HepG2 (cell line): ENCODE measurements around the gene POP7. TPM values are rescaled to one million over a fixed set of nuclear protein-coding genes. Genes with fewer than 3 reads are reported as not detected.

Experiments
- SRSF9 ChIP-seq: fragments of 200-400 bp; formaldehyde crosslinking; IDR thresholded peaks from 2 replicates; pipeline ENCODE4 v1.6.1; 2018; ENCODE audit warnings: borderline replicate concordance, mild to moderate bottlenecking, low read depth, low read length; ENCODE audit not compliant: insufficient read depth, poor library complexity, severe bottlenecking
- ZBTB38 ChIP-seq: sonication (generic); formaldehyde crosslinking; IDR thresholded peaks from 2 replicates; pipeline ENCODE4 v1.5.1; 2020; ENCODE audit warnings: mild to moderate bottlenecking, missing genetic modification reagents
- ZHX1 ChIP-seq: sonication (generic); formaldehyde crosslinking; IDR thresholded peaks from 2 replicates; pipeline ENCODE4 v1.8.1; 2022; ENCODE audit warnings: low read depth, mild to moderate bottlenecking, missing genetic modification reagents
- ZNF431 ChIP-seq: sonication (generic); formaldehyde crosslinking; IDR thresholded peaks from 2 replicates; pipeline ENCODE4 v1.9.0; 2022; ENCODE audit warnings: missing genetic modification reagents, low read depth, mild to moderate bottlenecking, borderline replicate concordance
- ZNF44 ChIP-seq: sonication (generic); formaldehyde crosslinking; IDR thresholded peaks from 2 replicates; pipeline ENCODE4 v1.5.1; 2020; ENCODE audit warnings: mild to moderate bottlenecking, missing genetic modification reagents
- ZNF879 ChIP-seq: sonication (generic); formaldehyde crosslinking; IDR thresholded peaks from 2 replicates; pipeline ENCODE4 v1.8.1; 2023; ENCODE audit warnings: missing genetic modification reagents
- polyA plus RNA-seq, 8 experiments: library from polyadenylated mRNA; depleted of rRNA in 3 of 8; stranded (reverse) in 7 of 8; unstranded in 1 of 8; fragments of >200 nt; fragmentation: Illumina TruSeq in 4 of 8; extraction: Trizol in 4 of 8; gene quantifications; 2 replicates each; pipeline versions ENCODE4 v1.2.1 to v1.2.3, GENCODE V29; 2011 to 2016; ENCODE audit warnings: low read depth in 4 of 8, missing spikeins in 1 of 8, mixed read lengths in 1 of 8; ENCODE audit not compliant: insufficient read depth in 1 of 8
- total RNA-seq, 5 experiments: library from RNA; depleted of rRNA; stranded (reverse); fragments of >200 nt; fragmentation: Illumina TruSeq; extraction: Trizol; gene quantifications; 2 replicates each; pipeline ENCODE4 v1.2.3, GENCODE V29; 2016; ENCODE audit warnings: low read depth in 1 of 5
- TF ChIP-seq, protein P1 (sequence below): sonication (generic); formaldehyde crosslinking; IDR thresholded peaks from 2 replicates; pipeline ENCODE4 v1.5.0; 2020; ENCODE audit warnings: mild to moderate bottlenecking, low read depth, missing genetic modification reagents, borderline replicate concordance
- TF ChIP-seq, protein P2 (sequence below): sonication (generic); formaldehyde crosslinking; IDR thresholded peaks from 2 replicates; pipeline ENCODE4 v1.5.0; 2020; ENCODE audit warnings: missing genetic modification reagents
- TF ChIP-seq, protein P3 (sequence below): sonication (generic); formaldehyde crosslinking; IDR thresholded peaks from 2 replicates; pipeline ENCODE4 v1.8.0; 2022; ENCODE audit warnings: mild to moderate bottlenecking, missing genetic modification reagents, borderline replicate concordance
- TF ChIP-seq, protein P4 (sequence below): sonication (generic); formaldehyde crosslinking; IDR thresholded peaks from one replicate; pipeline ENCODE4 v1.5.1; 2020; ENCODE audit warnings: mild to moderate bottlenecking, missing genetic modification reagents; ENCODE audit errors: not compliant biosample characterization

The POP7 gene
- total and polyA plus RNA-seq, 2 of the 13 experiments (the other 11 are each of a cell fraction or from before 2014, with no cell fraction given), result 63.9 to 91.1 TPM

DNA sequence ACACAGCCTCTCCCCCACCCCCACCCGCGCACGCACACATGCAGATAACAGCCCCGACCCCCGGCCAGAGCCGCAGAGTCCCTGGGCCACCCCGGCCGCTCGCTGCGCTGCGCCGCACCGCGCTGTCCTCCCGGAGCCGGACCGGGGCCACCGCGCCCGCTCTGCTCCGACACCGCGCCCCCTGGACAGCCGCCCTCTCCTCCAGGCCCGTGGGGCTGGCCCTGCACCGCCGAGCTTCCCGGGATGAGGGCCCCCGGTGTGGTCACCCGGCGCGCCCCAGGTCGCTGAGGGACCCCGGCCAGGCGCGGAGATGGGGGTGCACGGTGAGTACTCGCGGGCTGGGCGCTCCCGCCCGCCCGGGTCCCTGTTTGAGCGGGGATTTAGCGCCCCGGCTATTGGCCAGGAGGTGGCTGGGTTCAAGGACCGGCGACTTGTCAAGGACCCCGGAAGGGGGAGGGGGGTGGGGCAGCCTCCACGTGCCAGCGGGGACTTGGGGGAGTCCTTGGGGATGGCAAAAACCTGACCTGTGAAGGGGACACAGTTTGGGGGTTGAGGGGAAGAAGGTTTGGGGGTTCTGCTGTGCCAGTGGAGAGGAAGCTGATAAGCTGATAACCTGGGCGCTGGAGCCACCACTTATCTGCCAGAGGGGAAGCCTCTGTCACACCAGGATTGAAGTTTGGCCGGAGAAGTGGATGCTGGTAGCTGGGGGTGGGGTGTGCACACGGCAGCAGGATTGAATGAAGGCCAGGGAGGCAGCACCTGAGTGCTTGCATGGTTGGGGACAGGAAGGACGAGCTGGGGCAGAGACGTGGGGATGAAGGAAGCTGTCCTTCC, 15.0 kb downstream of the POP7 start (continued):
- no peak for TF ChIP-seq ZNF44 (CRISPR knock-in tag)
- no peak for TF ChIP-seq ZHX1
- TF ChIP-seq, protein P1, sequence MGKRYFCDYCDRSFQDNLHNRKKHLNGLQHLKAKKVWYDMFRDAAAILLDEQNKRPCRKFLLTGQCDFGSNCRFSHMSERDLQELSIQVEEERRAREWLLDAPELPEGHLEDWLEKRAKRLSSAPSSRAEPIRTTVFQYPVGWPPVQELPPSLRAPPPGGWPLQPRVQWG (CRISPR knock-in tag), result no peak
- TF ChIP-seq, protein P2, sequence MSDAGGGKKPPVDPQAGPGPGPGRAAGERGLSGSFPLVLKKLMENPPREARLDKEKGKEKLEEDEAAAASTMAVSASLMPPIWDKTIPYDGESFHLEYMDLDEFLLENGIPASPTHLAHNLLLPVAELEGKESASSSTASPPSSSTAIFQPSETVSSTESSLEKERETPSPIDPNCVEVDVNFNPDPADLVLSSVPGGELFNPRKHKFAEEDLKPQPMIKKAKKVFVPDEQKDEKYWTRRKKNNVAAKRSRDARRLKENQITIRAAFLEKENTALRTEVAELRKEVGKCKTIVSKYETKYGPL (CRISPR knock-in tag), result no peak
- no peak for TF ChIP-seq ZNF431 (CRISPR knock-in tag)
- TF ChIP-seq, protein P3, sequence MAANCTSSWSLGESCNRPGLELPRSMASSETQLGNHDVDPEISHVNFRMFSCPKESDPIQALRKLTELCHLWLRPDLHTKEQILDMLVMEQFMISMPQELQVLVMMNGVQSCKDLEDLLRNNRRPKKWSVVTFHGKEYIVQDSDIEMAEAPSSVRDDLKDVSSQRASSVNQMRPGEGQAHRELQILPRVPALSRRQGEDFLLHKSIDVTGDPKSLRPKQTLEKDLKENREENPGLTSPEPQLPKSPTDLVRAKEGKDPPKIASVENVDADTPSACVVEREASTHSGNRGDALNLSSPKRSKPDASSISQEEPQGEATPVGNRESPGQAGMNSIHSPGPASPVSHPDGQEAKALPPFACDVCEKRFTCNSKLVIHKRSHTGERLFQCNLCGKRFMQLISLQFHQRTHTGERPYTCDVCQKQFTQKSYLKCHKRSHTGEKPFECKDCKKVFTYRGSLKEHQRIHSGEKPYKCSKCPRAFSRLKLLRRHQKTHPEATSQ (CRISPR knock-in tag), result no peak
- peak; percentile 31; the same call in 1 of the 2 replicates for TF ChIP-seq ZBTB38 (CRISPR knock-in tag)
- TF ChIP-seq, protein P4, sequence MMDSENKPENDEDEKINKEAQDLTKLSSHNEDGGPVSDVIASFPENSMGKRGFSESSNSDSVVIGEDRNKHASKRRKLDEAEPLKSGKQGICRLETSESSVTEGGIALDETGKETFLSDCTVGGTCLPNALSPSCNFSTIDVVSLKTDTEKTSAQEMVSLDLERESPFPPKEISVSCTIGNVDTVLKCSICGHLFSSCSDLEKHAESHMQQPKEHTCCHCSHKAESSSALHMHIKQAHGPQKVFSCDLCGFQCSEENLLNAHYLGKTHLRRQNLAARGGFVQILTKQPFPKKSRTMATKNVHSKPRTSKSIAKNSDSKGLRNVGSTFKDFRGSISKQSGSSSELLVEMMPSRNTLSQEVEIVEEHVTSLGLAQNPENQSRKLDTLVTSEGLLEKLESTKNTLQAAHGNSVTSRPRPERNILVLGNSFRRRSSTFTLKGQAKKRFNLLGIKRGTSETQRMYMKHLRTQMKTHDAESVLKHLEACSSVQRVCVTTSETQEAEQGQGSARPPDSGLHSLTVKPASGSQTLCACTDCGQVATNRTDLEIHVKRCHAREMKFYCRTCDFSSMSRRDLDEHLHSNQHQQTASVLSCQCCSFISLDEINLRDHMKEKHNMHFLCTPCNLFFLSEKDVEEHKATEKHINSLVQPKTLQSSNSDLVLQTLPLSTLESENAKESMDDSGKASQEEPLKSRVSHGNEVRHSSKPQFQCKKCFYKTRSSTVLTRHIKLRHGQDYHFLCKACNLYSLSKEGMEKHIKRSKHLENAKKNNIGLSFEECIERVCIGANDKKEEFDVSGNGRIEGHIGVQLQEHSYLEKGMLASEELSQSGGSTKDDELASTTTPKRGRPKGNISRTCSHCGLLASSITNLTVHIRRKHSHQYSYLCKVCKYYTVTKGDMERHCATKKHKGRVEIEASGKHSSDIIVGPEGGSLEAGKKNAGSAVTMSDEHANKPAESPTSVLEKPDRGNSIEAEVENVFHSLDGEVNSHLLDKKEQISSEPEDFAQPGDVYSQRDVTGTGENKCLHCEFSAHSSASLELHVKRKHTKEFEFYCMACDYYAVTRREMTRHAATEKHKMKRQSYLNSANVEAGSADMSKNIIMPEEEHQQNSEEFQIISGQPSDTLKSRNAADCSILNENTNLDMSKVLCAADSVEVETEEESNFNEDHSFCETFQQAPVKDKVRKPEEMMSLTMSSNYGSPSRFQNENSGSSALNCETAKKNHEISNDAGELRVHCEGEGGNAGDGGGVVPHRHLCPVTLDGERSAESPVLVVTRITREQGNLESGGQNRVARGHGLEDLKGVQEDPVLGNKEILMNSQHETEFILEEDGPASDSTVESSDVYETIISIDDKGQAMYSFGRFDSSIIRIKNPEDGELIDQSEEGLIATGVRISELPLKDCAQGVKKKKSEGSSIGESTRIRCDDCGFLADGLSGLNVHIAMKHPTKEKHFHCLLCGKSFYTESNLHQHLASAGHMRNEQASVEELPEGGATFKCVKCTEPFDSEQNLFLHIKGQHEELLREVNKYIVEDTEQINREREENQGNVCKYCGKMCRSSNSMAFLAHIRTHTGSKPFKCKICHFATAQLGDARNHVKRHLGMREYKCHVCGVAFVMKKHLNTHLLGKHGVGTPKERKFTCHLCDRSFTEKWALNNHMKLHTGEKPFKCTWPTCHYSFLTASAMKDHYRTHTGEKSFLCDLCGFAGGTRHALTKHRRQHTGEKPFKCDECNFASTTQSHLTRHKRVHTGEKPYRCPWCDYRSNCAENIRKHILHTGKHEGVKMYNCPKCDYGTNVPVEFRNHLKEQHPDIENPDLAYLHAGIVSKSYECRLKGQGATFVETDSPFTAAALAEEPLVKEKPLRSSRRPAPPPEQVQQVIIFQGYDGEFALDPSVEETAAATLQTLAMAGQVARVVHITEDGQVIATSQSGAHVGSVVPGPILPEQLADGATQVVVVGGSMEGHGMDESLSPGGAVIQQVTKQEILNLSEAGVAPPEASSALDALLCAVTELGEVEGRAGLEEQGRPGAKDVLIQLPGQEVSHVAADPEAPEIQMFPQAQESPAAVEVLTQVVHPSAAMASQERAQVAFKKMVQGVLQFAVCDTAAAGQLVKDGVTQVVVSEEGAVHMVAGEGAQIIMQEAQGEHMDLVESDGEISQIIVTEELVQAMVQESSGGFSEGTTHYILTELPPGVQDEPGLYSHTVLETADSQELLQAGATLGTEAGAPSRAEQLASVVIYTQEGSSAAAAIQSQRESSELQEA, result no peak
- TF ChIP-seq SRSF9, result no peak
- TF ChIP-seq ZNF879 (CRISPR knock-in tag), result no peak
